Ovary (tissue), 3 donors: ENCODE measurements around the gene LSAMP.

ENCODE experiments used
- CTCF ChIP-seq, 3 donors: fragments of 450-650 bp in 2 of 3; fragments of 200-600 bp in 1 of 3; IDR thresholded peaks; one replicate each; pipeline versions ENCODE4 v1.5.1 to v1.8.0; 2016 to 2022; ENCODE audit warnings: antibody characterized with exemption in 3 of 3, mild to moderate bottlenecking in 1 of 3
- EP300 ChIP-seq: sonication (generic); formaldehyde crosslinking; IDR thresholded peaks from one replicate; pipeline ENCODE4 v1.6.1; 2017; ENCODE audit warnings: antibody characterized with exemption
- POLR2A ChIP-seq: fragments of 450-650 bp; IDR thresholded peaks from one replicate; pipeline ENCODE4 v1.6.1; 2017; ENCODE audit warnings: antibody characterized with exemption, mild to moderate bottlenecking, moderate library complexity
- donor health status: DM: no; HTN: no; CAD: no.

GRCh38 chr3:115832265-115832664 is 613.0 kb downstream of the LSAMP start:
- TF ChIP-seq CTCF (IDR thresholded peaks at IDR 0.05) = no peak
- TF ChIP-seq POLR2A = no peak
- no peak for TF ChIP-seq EP300
